BE2C (cell line): ENCODE data around the gene IPO9.

ENCODE experiments used
- DNase-seq: peaks from one replicate; pipeline ENCODE4 v3.0.0-alpha.2; 2020
- H3K27me3 ChIP-seq: fragments of 250-450 bp; sonication (Bioruptor Pico); 2 replicates; pipeline ENCODE4 v1.5.1; 2020; ENCODE audit warnings: mild to moderate bottlenecking
- H3K36me3 ChIP-seq: fragments of 250-450 bp; sonication (Bioruptor Pico); 2 replicates; pipeline ENCODE4 v1.5.1; 2020; ENCODE audit warnings: mild to moderate bottlenecking
- H3K4me1 ChIP-seq: fragments of 250-450 bp; sonication (Bioruptor Pico); 2 replicates; pipeline ENCODE4 v1.5.1; 2020
- H3K4me3 ChIP-seq: 2 replicates; pipeline ENCODE4 v1.5.1; 2011; ENCODE audit warnings: low read depth, low read length
- H3K9me3 ChIP-seq: fragments of 250-450 bp; sonication (Bioruptor Pico); 2 replicates; pipeline ENCODE4 v1.5.1; 2020
- TF ChIP-seq, protein P1 (sequence below): IDR thresholded peaks from 2 replicates; pipeline ENCODE4 v1.5.1; 2012; ENCODE audit warnings: mild to moderate bottlenecking, low read depth, low read length

Gene IPO9

DNA sequence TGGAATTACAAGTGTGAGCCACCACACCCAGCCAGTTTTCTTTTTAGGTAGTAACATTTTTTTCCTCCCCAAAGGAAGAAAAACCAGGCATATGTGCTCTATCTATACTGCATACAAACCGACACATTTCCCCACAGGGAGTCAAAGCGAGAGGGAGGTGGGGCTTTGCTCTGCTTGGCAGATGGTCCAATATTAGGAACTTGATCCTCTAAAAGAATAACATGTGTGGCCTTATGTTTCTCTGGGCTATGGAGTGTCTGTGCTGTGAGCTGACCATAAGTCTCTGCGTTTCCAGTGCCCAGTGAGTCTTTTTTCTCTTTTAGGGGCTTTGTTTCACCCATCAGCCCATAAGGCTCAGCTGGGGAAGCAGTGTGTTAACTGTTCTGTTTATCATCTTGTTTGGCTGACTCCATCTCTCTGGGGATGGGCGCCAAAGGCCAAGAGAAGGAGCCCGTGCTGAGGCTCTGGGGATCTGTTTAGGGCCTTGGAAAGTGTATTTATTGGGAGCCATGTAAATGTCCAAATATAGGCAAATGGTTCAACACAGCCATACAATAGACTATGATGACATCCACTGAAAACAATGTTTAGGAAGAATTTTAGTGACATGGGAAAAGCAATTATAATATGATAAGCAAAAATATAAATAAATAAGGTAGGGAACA is 97.2 kb downstream of the IPO9 start:
- Histone ChIP-seq H3K27me3 (no peaks in the 10 kb centered on the region), H3K4me1 (no peaks in the 10 kb centered on the region), H3K9me3 (no peaks in the 10 kb centered on the region), H3K36me3 (no peaks in the 10 kb centered on the region), H3K4me3 (no peak overlapping the region)
- TF ChIP-seq, protein P1, sequence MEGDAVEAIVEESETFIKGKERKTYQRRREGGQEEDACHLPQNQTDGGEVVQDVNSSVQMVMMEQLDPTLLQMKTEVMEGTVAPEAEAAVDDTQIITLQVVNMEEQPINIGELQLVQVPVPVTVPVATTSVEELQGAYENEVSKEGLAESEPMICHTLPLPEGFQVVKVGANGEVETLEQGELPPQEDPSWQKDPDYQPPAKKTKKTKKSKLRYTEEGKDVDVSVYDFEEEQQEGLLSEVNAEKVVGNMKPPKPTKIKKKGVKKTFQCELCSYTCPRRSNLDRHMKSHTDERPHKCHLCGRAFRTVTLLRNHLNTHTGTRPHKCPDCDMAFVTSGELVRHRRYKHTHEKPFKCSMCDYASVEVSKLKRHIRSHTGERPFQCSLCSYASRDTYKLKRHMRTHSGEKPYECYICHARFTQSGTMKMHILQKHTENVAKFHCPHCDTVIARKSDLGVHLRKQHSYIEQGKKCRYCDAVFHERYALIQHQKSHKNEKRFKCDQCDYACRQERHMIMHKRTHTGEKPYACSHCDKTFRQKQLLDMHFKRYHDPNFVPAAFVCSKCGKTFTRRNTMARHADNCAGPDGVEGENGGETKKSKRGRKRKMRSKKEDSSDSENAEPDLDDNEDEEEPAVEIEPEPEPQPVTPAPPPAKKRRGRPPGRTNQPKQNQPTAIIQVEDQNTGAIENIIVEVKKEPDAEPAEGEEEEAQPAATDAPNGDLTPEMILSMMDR: no peak
- no peak for DNase-seq

DNA sequence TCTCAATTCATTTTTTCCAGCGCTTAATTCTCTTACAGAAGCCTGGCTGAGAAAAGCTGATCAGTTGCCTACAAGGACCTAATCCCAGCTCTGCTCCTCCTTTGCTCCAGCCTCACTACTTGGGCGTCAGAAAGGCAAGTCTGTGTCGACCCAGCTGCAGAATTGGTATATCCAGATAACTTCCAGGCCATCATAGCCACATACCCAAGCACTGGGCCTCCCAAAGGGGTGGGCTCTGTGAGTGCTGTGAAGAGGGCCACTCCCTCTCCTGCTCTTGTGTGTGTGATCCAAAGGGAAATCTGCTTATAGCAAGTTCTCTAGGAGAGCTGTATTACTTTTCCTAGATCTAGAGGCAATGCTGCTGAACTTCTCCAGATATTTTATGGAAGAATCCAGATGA is 99.3 kb downstream of the IPO9 start:
- H3K9me3 ChIP-seq: no peaks in the 10 kb centered on the region
- no peaks in the 10 kb centered on the region for H3K27me3 ChIP-seq
- H3K4me3 ChIP-seq: no peak overlapping the region
- DNase-seq: no peak
- H3K4me1 ChIP-seq: no peaks in the 10 kb centered on the region
- no peaks in the 10 kb centered on the region for H3K36me3 ChIP-seq
- TF ChIP-seq, protein P1: no peak

DNA sequence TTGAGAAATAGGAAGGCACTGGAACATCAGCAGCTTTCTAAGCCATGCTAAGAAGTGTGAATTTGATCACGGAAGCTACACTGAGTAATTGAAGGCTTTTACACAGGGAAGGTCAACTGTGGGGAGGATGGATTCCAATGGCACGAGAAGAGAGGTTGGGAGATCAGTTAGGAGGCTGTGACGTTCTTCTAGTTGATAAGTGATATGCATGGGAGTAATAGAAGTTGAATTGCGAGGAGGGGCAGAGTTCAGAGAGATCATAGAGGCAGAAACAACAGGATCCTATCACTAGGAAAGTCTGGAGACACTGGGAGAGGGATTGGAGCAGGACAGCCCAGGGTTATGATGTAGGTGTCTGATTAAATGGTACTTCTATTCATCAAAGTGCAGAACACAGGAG is 101.2 kb downstream of the IPO9 start:
- Histone ChIP-seq H3K36me3 (no peaks in the 10 kb centered on the region), H3K9me3 (no peaks in the 10 kb centered on the region), H3K4me3 (no peak overlapping the region), H3K27me3 (no peaks in the 10 kb centered on the region), H3K4me1 (no peaks in the 10 kb centered on the region)
- TF ChIP-seq, protein P1: no peak
- no peak for DNase-seq

DNA sequence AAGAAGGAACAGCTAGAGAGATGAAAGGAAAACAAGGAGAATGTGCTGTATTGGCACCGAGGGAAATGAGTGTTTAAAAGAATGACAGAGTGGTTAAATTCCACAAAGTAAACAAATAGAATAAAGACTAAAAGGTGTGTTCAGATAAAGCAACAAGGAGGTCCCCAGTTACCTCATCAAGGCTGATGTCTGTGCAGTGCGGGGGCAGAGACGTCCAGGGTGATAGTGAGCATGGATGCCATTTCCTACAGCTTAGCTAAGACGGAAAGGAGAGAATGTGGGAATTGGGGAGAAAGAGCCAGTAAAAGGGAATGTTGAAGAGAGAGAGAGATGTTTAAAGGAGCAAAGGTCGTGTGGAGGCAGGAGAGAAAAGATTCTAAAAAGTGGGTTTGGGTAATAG is 101.8 kb downstream of the IPO9 start:
- Histone ChIP-seq H3K9me3 (no peaks in the 10 kb centered on the region), H3K36me3 (no peaks in the 10 kb centered on the region), H3K27me3 (no peaks in the 10 kb centered on the region), H3K4me1 (no peaks in the 10 kb centered on the region), H3K4me3 (no peak overlapping the region)
- no peak for DNase-seq
- TF ChIP-seq, protein P1: no peak
